LNCAP (cell line): ENCODE results near the gene LENEP.

Source experiments
- CTCF ChIP-seq: fragments of 450-650 bp; IDR thresholded peaks from 2 replicates; pipeline ENCODE4 v1.5.1; 2017; ENCODE audit warnings: mild to moderate bottlenecking

The LENEP gene

GRCh38 chr1:154957091-154957657 is 36.2 kb upstream of the LENEP start:
- TF ChIP-seq CTCF, result no peak

- TF ChIP-seq CTCF, result no peak
Observed at GRCh38 chr1:154958036-154958435, 35.4 kb upstream of the LENEP start.

GRCh38 chr1:154958681-154959425 is 34.5 kb upstream of the LENEP start:
- no peak for TF ChIP-seq CTCF

GRCh38 chr1:154959426-154959780 is 34.0 kb upstream of the LENEP start:
- TF ChIP-seq CTCF, result no peak

GRCh38 chr1:154960446-154961136 is 32.8 kb upstream of the LENEP start:
- TF ChIP-seq CTCF, result no peak

DNA sequence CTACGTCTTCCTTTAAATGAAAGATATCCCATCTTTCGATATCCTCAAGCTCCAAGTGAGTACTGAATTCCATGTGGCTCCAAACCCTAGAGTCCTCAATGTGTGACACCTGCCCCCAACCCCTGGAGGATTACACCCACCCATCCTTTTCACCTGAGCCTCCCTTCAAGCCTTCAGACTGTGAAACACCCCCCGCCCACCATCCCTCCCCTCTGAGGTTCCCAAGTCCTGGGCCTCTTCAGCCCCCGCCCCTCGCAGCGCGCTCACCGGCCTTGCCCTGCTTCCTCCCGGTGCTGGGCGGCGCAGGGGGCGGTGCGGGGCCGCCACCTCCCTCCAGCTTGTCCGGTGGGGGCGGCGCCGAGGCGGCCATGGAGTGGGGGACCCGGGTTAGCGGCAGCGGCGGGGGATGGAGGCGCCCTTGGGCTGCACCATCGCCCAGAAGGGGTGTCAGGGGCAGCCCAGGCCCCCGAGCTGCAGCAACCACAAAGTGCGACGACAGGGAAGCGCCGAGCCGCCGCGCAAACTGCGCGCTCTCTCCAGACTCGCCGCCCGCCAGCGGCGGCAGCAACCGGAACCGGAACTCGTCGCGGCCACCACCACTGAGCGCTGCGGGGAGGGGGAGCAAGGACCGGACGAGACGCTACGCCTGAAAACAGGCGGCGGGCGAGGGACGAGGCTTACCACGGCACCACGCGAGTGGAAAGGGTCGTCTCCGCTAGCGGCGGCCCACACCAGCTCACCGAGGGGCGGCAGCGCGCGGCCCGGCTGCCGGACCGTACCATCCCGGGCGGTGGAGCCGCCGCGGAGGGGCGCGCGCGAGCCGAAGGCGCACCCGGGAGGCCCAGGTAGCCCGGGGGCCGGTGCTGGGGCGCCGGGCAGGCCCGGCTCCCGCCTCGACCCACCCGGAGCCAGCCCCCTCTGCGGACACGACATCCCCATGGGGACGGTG is 31.9 kb upstream of the LENEP start, which contains the start of gene PYGO2:
Gene PYGO2 (minus strand): TSS at position 576 of the 949 bp plus-strand sequence. CDS start 206 bp downstream, at position 370.
- TF ChIP-seq CTCF, result peak; percentile 92

- no peak; the same call in 1 of the 2 replicates for TF ChIP-seq CTCF
Observed at GRCh38 chr1:154962156-154962749, 31.1 kb upstream of the LENEP start.
